Measurements from ENCODE around the gene TMEM53. TPM values are rescaled to one million over a fixed set of nuclear protein-coding genes. Genes with fewer than 3 reads are reported as not detected.

TMEM53 gene
- total and polyA plus RNA-seq, 2 donors (not counting 3 experiments of a cell fraction or from before 2014, with no cell fraction given): 5.3 to 16.5 TPM

GRCh38 chr1:44605914-44606615 is 68.2 kb downstream of the TMEM53 start:
- TF ChIP-seq FOS (IDR thresholded peaks at IDR 0.05; ENCODE audit: borderline replicate concordance, insufficient read depth, low read length) (no peak), CTCF (IDR thresholded peaks at IDR 0.05; ENCODE audit: extremely low read depth in 1 of 2, insufficient read depth in 1 of 2, low read depth in 1 of 2, low read length in 2 of 2) (no peak), EZH2 (IDR thresholded peaks at IDR 0.05; ENCODE audit: borderline replicate concordance, low read depth, low read length, severe bottlenecking) (no peak), POLR2A (IDR thresholded peaks at IDR 0.05; ENCODE audit: low read depth, low read length) (no peak), POLR2AphosphoS5 (IDR thresholded peaks at IDR 0.05; ENCODE audit: insufficient read depth, low read depth, low read length) (no peak), JUN (IDR thresholded peaks at IDR 0.05; ENCODE audit: borderline replicate concordance, insufficient read depth, insufficient read length, low read depth) (no peak), MYC (IDR thresholded peaks at IDR 0.05; ENCODE audit: low read depth, low read length) (no peak), GATA2 (IDR thresholded peaks at IDR 0.05; ENCODE audit: insufficient read depth, insufficient read length, low read depth, low read length) (no peak), MAX (IDR thresholded peaks at IDR 0.05; ENCODE audit: insufficient read depth, insufficient read length) (no peak)
- Histone ChIP-seq H3K9me1 (replicated peaks; ENCODE audit: control insufficient read depth, extremely low read depth, insufficient read depth, low read length) (no peaks in the 10 kb centered on the region), H2AFZ (ENCODE audit: low read depth, low read length) (no peak overlapping the region), H3K27me3 (ENCODE audit: control insufficient read depth in 2 of 2, insufficient read depth in 2 of 2, low read length in 2 of 2) (peaks cover 10 to 11% of the 10 kb centered on the region in 2 experiments), H3K79me2 (ENCODE audit: control insufficient read depth, insufficient read depth, low read length) (no peaks in the 10 kb centered on the region), H3K9me3 (replicated peaks; ENCODE audit: control insufficient read depth, insufficient read depth, low read length) (no peaks in the 10 kb centered on the region), H4K20me1 (replicated peaks; ENCODE audit: control insufficient read depth, extremely low read depth, insufficient read depth, low read length) (no peaks in the 10 kb centered on the region), H3K9ac (replicated peaks; ENCODE audit: extremely low read depth, insufficient read depth, low read length) (no peak overlapping the region), H3K27ac (ENCODE audit: insufficient read depth, low read depth, low read length) (no peak overlapping the region), H3K36me3 (ENCODE audit: control insufficient read depth in 2 of 2, extremely low read depth in 1 of 2, insufficient read depth in 2 of 2, low read length in 2 of 2) (no peaks in the 10 kb centered on the region), H3K4me2 (ENCODE audit: insufficient read depth, low read length) (no peak overlapping the region), H3K4me1 (ENCODE audit: control insufficient read depth, extremely low read depth, insufficient read depth, low read length) (no peaks in the 10 kb centered on the region), H3K4me3 (replicated peaks in 1 of 3; ENCODE audit: insufficient read depth in 1 of 3, low read depth in 1 of 3, low read length in 3 of 3) (no peak overlapping the region)
- dilution Hi-C loops (cut with MboI; ENCODE audit: extremely low pct_ligation_motif_present, low sequenced_read_pairs) (no loop called here), intact Hi-C loops (cut with micrococcal nuclease) (no loop called here)
- POLR2A ChIA-PET: interaction anchor here (0.7 kb wide), 1 partner anchor 264 kb away, joined by 3 read pairs; no protein-coding TSS in a partner anchor
- CTCF ChIA-PET: interaction anchor here (1.3 to 1.9 kb wide), 2 partner anchors 10 to 46 kb away, joined by 6 to 9 read pairs; no protein-coding TSS in a partner anchor
- no TSS peak for BruUV-seq (replicated peaks)
- no peak for DNase-seq (ENCODE audit: low read depth, low spot score)
- FAIRE-seq: no peak

All from endothelial cell of umbilical vein (primary cell).